NCI-H1092 treated with DMSO at 0.1 percent for 48 hours (cell line): Measurements from ENCODE around the gene TARDBP.
"Not testable (repeated sequence)": the region's sequence is repeated elsewhere in the genome, so short reads cannot be mapped to it uniquely, and the experiment has no call there.

ENCODE experiments used
- DNase-seq: peaks from one replicate; lab custom pipeline; 2025; lab: John Stamatoyannopoulos, UW

TARDBP gene

GRCh38 chr1:10992864-10993263 lies 19.6 kb upstream of the TARDBP start:
- no peak for DNase-seq

GRCh38 chr1:10996100-10996499 lies 16.4 kb upstream of the TARDBP start:
- DNase-seq: no peak

DNA sequence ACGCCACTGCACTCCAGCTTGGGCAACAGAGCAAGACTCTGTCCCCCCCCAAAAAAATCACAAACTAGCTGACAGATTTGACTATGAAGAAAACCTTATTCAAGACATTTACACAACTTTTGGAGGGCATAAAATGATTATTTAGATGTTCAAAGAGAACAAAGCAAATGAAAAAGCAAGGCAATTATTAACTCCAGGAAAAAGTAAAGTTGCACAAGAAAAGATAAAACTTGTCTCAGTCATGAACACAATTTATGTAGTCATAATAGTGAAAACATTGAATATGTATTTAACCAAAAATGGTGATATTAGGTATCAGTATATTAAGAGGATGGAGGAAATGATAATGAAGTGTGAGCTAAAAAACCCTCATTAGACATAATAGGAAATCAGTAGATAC lies 11.9 kb upstream of the TARDBP start:
- no peak for DNase-seq

GRCh38 chr1:11013160-11013531 lies 692 bp downstream of the TARDBP start:
- no peak for DNase-seq

DNA sequence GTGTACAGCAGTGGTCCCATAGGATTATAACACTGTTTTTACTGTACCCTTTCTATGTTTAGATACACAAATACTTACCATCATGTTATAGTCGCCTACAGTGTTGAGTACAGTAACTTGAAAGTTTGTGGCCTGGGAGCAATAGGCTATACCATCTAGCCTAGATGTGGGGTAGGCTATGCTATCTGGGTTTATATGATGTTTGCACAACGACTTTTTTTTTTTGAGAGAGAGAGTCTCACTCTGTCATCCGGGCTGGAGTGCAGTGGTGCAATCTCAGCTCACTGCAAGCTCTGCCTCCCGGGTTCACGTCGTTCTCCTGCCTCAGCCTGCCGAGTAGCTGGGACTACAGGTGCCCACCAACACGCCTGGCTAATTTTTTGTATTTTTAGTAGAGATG lies 6.9 kb downstream of the TARDBP start:
- not testable (repeated sequence) for DNase-seq

- no peak for DNase-seq
These were observed 7.5 kb downstream of the TARDBP start for GRCh38 chr1:11019971-11020370.

GRCh38 chr1:11023201-11023600 lies 10.7 kb downstream of the TARDBP start:
- no peak for DNase-seq

GRCh38 chr1:11024154-11024873 lies 11.9 kb downstream of the TARDBP start:
- DNase-seq: no peak

DNA sequence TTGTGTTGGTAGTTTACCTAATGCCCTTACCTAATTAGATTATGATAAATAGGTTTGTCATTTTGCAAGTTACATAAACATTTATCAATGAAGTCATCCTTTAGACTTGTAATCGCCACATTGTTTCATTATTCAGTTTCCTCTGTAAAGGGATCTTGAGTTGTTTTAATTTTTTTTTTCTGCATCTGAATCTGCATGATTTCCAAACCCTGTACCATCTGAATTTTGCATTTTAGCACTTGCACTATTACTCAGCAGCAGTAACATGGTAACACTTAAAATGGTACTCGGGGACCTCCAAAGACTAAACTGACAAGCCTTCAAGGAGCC lies 12.4 kb downstream of the TARDBP start:
- no peak for DNase-seq

- DNase-seq: no peak
These were observed 13.2 kb downstream of the TARDBP start for GRCh38 chr1:11025618-11026017.

- no peak for DNase-seq
These were observed 13.6 kb downstream of the TARDBP start for GRCh38 chr1:11026052-11026451.

DNA sequence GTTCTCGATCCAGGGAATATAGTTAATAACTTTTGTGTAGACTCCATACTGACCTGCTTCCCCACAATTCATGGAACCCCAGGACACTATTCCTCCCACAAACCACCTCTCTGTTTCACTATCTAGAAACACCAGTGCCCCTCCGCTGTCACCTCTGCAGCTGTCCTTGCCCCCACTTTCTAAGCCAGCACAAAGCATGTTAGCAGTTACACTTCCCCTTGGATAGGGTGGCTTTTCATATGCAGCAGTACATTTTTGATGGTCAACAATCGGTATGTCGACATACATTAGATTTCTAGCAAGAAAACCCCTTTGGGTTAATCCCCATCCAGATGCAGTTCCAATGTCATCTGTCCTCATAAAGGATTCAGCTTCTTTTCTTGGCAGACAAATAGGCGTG lies 14.4 kb downstream of the TARDBP start:
- no peak for DNase-seq

GRCh38 chr1:11027316-11027715 lies 14.9 kb downstream of the TARDBP start:
- DNase-seq: no peak

GRCh38 chr1:11028018-11028417 lies 15.6 kb downstream of the TARDBP start:
- DNase-seq: no peak

DNA sequence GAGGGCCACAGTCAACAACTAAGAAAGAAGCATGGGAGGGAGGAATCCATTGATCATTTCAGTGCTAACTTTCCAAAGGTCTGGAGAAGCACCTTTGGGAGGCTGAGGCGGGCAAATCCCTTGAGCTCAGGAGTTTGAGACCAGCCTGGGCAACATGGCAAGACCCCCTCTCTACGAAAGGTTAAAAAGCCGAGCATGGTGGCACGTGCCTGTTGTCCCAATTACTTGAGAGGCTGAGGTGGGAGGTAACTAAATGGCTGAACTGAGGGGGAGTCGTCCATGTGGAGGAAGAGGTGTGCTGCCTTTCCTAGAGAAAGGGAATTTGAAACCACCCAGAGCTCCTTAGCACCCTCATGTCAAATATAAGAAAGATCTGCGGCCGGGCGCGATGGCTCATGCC lies 18.4 kb downstream of the TARDBP start:
- no peak for DNase-seq

- DNase-seq: no peak
These were observed 19.3 kb downstream of the TARDBP start for GRCh38 chr1:11031624-11032262.

DNA sequence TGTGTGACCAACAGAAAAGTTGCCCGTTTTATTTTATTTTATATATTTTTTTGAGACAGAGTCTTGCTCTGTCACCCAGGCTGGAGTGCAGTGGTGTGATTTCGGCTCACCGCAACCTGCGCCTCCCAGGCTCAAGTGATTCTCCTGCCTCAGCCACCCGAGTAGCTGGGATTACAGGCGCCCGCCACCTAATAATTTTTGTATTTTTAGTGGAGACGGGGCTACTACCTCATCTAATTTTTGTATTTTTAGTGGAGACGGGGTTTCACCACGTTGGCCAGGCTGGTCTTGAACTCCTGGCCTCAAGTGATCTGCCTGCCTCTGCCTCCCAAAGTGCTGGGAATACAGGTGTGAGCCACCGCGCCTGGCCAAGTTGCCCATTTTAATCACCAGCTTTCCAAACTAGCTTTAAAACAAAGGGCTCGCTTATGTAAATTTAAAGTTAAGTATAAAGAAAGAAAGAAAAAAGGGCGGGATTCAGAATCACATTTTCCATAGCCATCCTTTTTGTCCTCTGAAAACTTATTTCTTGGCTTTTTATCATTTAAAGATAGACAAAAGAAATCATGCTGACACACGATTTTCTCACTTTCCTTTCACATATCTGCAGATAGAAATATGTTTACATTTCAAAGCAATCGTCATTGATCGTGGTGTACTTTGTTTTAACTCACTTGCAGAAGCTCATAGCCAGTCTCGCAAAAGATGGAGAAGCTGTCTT lies 24.7 kb downstream of the TARDBP start:
- DNase-seq: not testable (repeated sequence)

- DNase-seq: peak; percentile 93
These were observed 25.3 kb downstream of the TARDBP start for GRCh38 chr1:11037740-11038182.

- DNase-seq: no peak
These were observed 27.1 kb downstream of the TARDBP start for GRCh38 chr1:11039351-11040104.

DNA sequence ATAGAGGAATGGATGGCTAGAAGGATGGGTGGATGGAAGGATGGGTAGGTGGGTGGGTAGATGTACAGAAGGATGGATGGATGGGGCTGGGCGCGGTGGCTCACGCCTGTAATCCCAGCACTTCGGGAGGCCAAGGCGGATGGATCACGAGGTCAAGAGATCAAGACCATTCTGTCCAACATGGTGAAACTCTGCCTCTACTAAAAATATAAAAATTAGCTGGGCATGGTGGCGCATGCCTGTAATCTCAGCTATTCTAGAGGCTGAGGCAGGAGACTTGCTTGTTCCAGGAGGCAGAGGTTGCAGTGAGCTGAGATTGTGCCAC lies 27.6 kb downstream of the TARDBP start:
- not testable (repeated sequence) for DNase-seq

DNA sequence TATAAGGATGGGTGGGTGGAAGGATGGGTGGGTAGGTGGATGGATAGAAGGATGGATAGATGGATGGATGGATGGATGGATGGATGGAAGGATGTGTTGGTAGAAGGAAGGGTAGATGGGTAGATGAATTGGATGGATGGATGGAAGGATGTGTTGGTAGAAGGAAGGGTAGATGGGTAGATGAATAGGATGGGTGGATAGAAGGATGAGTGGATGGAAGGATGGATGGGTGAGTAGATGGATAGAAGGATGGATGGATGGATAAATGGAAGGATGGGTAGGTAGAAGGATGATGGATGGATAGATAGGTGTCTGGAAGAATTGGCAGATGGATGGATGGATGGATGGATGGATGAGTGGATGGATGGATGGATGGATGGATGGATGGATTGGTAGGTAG lies 28.6 kb downstream of the TARDBP start:
- DNase-seq: no peak

DNA sequence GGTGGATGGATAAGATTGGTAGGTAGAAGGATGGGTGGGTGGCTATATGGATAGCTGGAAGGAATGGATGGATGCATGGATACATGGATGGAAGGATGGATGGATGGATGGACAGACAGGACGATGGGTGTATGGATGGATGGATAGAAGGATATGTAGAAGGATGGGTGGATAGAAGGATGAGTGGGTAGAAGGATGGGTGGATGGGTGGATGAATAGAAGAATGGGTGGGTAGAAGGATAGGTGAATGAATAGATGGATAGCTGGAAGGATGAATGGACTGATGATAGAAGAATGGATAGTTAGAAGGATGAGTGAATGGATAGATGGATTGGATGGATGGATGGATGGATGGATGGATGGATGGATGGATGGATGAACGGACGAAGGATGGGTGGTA lies 29.6 kb downstream of the TARDBP start:
- no peak for DNase-seq
